Trophoblast cell (in vitro differentiated cells and primary cell): ENCODE data around the gene PEF1.

ENCODE experiments used
- DNase-seq, 2 donors: peaks; one replicate each; pipeline ENCODE4 v3.0.0-alpha.2; 2016
- H2AFZ ChIP-seq: 2 replicates; pipeline ENCODE4 v1.6.1; 2013; ENCODE audit warnings: low read length, moderate library complexity, mild to moderate bottlenecking; ENCODE audit not compliant: insufficient read depth, poor library complexity
- H2AK5ac ChIP-seq: 2 replicates; pipeline ENCODE4 v1.6.1; 2013; ENCODE audit warnings: mild to moderate bottlenecking, low read length
- H2BK120ac ChIP-seq: 2 replicates; pipeline ENCODE4 v1.6.1; 2013; ENCODE audit warnings: low read length, mild to moderate bottlenecking, moderate library complexity; ENCODE audit not compliant: insufficient read depth, poor library complexity
- H2BK12ac ChIP-seq: 2 replicates; pipeline ENCODE4 v1.6.1; 2013; ENCODE audit warnings: mild to moderate bottlenecking, low read length, moderate library complexity
- H2BK5ac ChIP-seq: 2 replicates; pipeline ENCODE4 v1.6.1; 2013; ENCODE audit warnings: low read length, low read depth, moderate library complexity, mild to moderate bottlenecking; ENCODE audit not compliant: poor library complexity
- H3K14ac ChIP-seq: 2 replicates; pipeline ENCODE4 v1.6.1; 2013; ENCODE audit warnings: mild to moderate bottlenecking, low read length
- H3K18ac ChIP-seq: 2 replicates; pipeline ENCODE4 v1.6.1; 2013; ENCODE audit warnings: mild to moderate bottlenecking, low read length
- H3K23ac ChIP-seq: 2 replicates; pipeline ENCODE4 v1.6.1; 2013; ENCODE audit warnings: low read length
- H3K27ac ChIP-seq: 2 replicates; pipeline ENCODE4 v1.5.1; 2013; ENCODE audit warnings: low read depth, mild to moderate bottlenecking, inconsistent platforms, low read length, moderate library complexity
- H3K27me3 ChIP-seq: 2 replicates; pipeline ENCODE4 v1.6.1; 2013; ENCODE audit warnings: inconsistent platforms, mild to moderate bottlenecking, low read length, moderate library complexity; ENCODE audit not compliant: insufficient read depth
- H3K36me3 ChIP-seq, 2 experiments: 1 replicate in 1 of 2; 2 replicates in 1 of 2; pipeline ENCODE4 v1.6.1; 2013; ENCODE audit warnings: low read length in 2 of 2, mild to moderate bottlenecking in 2 of 2, moderate library complexity in 1 of 2; ENCODE audit not compliant: insufficient read depth in 2 of 2, control insufficient read depth in 1 of 2
- H3K4ac ChIP-seq: 2 replicates; pipeline ENCODE4 v1.6.1; 2013; ENCODE audit warnings: low read depth, mild to moderate bottlenecking, low read length, moderate library complexity
- H3K4me1 ChIP-seq, 2 experiments: 1 replicate in 1 of 2; 2 replicates in 1 of 2; pipeline ENCODE4 v1.6.1; 2013; ENCODE audit warnings: low read length in 2 of 2, mild to moderate bottlenecking in 2 of 2, moderate library complexity in 1 of 2; ENCODE audit not compliant: insufficient read depth in 2 of 2, control insufficient read depth in 1 of 2
- H3K4me2 ChIP-seq: 2 replicates; pipeline ENCODE4 v1.6.1; 2013; ENCODE audit warnings: inconsistent platforms, mild to moderate bottlenecking, low read length, moderate library complexity
- H3K4me3 ChIP-seq: 2 replicates; pipeline ENCODE4 v1.5.1; 2013; ENCODE audit warnings: mild to moderate bottlenecking, low read depth, low read length, inconsistent platforms
- H3K79me1 ChIP-seq: one replicate; pipeline ENCODE4 v1.6.1; 2013; ENCODE audit warnings: low read length
- H3K79me2 ChIP-seq: 2 replicates; pipeline ENCODE4 v1.6.1; 2013; ENCODE audit warnings: low read length, mild to moderate bottlenecking; ENCODE audit not compliant: control insufficient read depth, insufficient read depth, poor library complexity
- H3K9ac ChIP-seq: 2 replicates; pipeline ENCODE4 v1.6.1; 2013; ENCODE audit warnings: mild to moderate bottlenecking, low read length
- H3K9me3 ChIP-seq: 2 replicates; pipeline ENCODE4 v1.6.1; 2013; ENCODE audit warnings: low read depth, mild to moderate bottlenecking, control low read depth, inconsistent platforms, low read length; ENCODE audit not compliant: insufficient read depth
- H4K12ac ChIP-seq: 2 replicates; pipeline ENCODE4 v1.6.1; 2013; ENCODE audit warnings: low read depth, mild to moderate bottlenecking, low read length, moderate library complexity
- H4K8ac ChIP-seq: 2 replicates; pipeline ENCODE4 v1.6.1; 2013; ENCODE audit warnings: low read depth, mild to moderate bottlenecking, low read length, moderate library complexity
- H4K91ac ChIP-seq: one replicate; pipeline ENCODE4 v1.6.1; 2013; ENCODE audit warnings: low read depth, mild to moderate bottlenecking, low read length, moderate library complexity
- WGBS: extraction: QIAGEN DNeasy Blood & Tissue Kit; methylation state at CpG from one replicate; pipeline ENCODE4 v1.1.7; 2013; ENCODE audit warnings: missing lambda C conversion rate; ENCODE audit not compliant: insufficient read length, insufficient coverage; ENCODE audit errors: extremely low coverage; 5-methylcytosine and 5-hydroxymethylcytosine counted together

PEF1 gene

DNA sequence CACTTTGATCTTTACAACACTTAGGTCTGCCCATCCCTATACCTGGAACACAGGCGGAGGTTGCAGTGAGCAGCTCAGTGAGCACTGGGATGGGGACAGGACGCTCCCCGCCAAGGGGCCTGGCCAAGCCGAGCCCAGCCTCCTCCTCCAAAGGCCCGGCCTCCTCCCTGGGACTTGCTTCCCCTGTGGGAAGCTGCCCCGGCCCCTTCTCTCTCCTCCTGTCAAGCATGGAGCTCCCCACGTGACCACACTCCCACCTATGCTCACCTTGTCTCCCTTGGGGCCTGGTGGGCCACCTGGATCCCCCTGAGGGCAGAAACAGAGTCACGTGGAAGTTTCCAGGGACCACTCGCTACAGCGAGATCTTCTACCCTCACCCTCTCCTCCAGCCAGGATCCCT lies 46.2 kb upstream of the PEF1 start:
- no peak for DNase-seq
- Histone ChIP-seq H3K14ac (peak overlapping the region; percentile 15), H3K4me2 (no peak overlapping the region), H2AK5ac (peak overlapping the region; percentile 1), H3K9me3 (no peaks in the 10 kb centered on the region), H3K27ac (peak overlapping the region; percentile 2), H3K36me3 (peaks cover 46 to 47% of the 10 kb centered on the region in 2 experiments), H3K9ac (no peak overlapping the region), H3K4me1 (peaks cover 42 to 43% of the 10 kb centered on the region in 2 experiments), H2AFZ (no peak overlapping the region), H2BK120ac (peak overlapping the region; percentile 92), H2BK5ac (peak overlapping the region; percentile 69), H3K79me2 (peaks cover 8% of the 10 kb centered on the region), H3K18ac (peak overlapping the region; percentile 77), H3K4ac (no peak overlapping the region), H3K79me1 (peaks cover 40% of the 10 kb centered on the region), H3K4me3 (no peak overlapping the region), H4K8ac (peak overlapping the region; percentile 7), H2BK12ac (peak overlapping the region; percentile 96), H3K23ac (no peak overlapping the region), H3K27me3 (no peaks in the 10 kb centered on the region), H4K12ac (no peak overlapping the region), H4K91ac (peak overlapping the region; percentile 89)
- no CpG with 5 or more reads among the region's 10 CpGs for WGBS

DNA sequence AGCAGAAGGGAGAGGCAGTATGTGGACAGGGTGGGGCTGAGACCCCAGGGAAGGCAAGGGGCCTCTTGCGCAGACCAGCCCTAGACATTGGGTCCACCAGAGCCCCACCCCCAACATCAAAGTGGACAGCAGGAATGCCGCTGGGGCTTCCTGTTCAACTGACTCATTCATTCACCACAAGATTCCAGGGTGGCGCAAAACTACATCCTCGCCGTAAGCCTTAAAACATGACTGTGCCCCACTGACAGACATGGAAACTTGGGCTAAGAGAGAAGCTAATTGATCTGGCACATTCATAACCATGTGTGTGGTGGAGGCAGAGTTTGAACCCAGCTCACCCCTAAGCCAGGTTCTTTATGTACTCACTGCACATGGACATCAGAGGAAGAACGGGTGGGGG lies 45.2 kb upstream of the PEF1 start:
- Histone ChIP-seq H4K91ac (peak overlapping the region; percentile 89), H3K9me3 (no peaks in the 10 kb centered on the region), H4K8ac (peak overlapping the region; percentile 78), H3K14ac (peak overlapping the region; percentile 79), H2BK5ac (peak overlapping the region; percentile 69), H3K4ac (peak overlapping the region; percentile 84), H3K23ac (no peak overlapping the region), H3K18ac (peak overlapping the region; percentile 77), H3K27me3 (no peaks in the 10 kb centered on the region), H3K79me1 (peaks cover 46% of the 10 kb centered on the region), H3K4me2 (peak overlapping the region; percentile 12), H4K12ac (peak overlapping the region; percentile 18), H2AFZ (no peak overlapping the region), H3K36me3 (peaks cover 37 to 42% of the 10 kb centered on the region in 2 experiments), H2BK120ac (peak overlapping the region; percentile 92), H3K9ac (no peak overlapping the region), H3K4me1 (peaks cover 50 to 52% of the 10 kb centered on the region in 2 experiments), H3K27ac (peak overlapping the region; percentile 55), H3K79me2 (peaks cover 8% of the 10 kb centered on the region), H2BK12ac (peak overlapping the region; percentile 96), H3K4me3 (no peak overlapping the region), H2AK5ac (peak overlapping the region; percentile 83)
- peak in 1 of 2 donors; percentile 41 for DNase-seq
- no CpG with 5 or more reads among the region's 6 CpGs for WGBS

DNA sequence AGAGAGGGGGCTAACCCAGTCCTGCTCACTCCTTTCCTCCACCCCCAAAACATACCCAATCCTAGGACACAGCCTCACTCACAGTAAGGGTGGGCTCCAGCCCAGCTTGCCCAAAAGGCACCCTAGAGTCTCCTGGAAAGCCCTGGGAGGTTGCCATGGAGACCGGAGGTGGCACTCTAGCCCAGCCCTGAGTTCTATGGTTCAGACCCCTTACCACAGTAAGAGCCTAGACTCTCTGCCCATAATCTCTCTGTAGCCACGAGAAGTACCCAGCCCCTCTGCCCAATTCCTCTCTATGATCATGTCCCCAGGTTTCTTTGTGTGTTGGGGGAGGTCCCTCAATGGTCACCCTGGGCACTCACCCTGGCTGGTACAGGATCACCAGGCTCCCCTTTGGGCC lies 44.7 kb upstream of the PEF1 start:
- H3K79me2 ChIP-seq: peaks cover 8% of the 10 kb centered on the region
- peak overlapping the region; percentile 55 for H3K27ac ChIP-seq
- H3K14ac ChIP-seq: peak overlapping the region; percentile 65
- H3K4ac ChIP-seq: peak overlapping the region; percentile 15
- H4K8ac ChIP-seq: peak overlapping the region; percentile 71
- DNase-seq: no peak
- no peaks in the 10 kb centered on the region for H3K9me3 ChIP-seq
- peaks cover 50 to 52% of the 10 kb centered on the region in 2 experiments for H3K4me1 ChIP-seq
- H3K4me2 ChIP-seq: peak overlapping the region; percentile 12
- H2BK5ac ChIP-seq: peak overlapping the region; percentile 51
- peak overlapping the region; percentile 87 for H4K91ac ChIP-seq
- H3K36me3 ChIP-seq: peaks cover 36 to 42% of the 10 kb centered on the region in 2 experiments
- peak overlapping the region; percentile 79 for H2BK120ac ChIP-seq
- peak overlapping the region; percentile 10 for H4K12ac ChIP-seq
- H3K18ac ChIP-seq: peak overlapping the region; percentile 67
- H2AK5ac ChIP-seq: peak overlapping the region; percentile 69
- no peak overlapping the region for H3K9ac ChIP-seq
- H3K79me1 ChIP-seq: peaks cover 50% of the 10 kb centered on the region
- no CpG with 5 or more reads among the region's 2 CpGs for WGBS
- no peak overlapping the region for H3K23ac ChIP-seq
- no peaks in the 10 kb centered on the region for H3K27me3 ChIP-seq
- H2AFZ ChIP-seq: peak overlapping the region; percentile 8
- H2BK12ac ChIP-seq: peak overlapping the region; percentile 78
- no peak overlapping the region for H3K4me3 ChIP-seq

DNA sequence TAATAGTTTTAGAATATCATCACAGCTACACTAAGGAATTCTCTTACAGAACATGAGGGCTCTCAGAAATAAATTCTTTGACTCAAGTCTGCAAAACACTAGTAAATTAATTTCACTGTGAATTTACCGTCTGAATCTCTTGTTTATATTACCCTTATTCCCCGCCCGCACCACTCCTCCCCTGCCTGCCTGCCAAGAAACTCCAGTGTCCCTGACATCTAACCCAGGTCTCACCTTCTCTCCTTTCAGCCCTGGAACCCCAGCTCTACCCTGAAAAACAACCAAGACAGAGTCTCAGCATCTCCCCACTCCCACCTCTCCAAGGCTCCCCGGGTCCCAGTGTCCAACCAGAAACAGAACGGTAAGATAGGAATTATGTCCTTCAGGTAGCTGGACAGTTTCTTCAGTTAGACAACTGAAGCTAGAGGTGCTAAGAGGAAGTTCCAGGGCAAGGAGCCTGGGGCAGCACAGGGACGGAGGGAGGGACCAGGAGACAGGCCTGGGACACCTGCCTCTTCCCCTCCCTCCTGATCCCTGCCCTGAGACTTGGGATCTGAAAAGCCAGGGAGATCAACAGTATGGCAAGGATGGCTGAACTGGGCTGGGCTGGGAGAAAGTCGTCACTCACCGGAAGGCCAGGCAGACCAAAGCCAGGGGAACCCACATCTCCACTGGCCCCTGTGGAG lies 43.7 kb upstream of the PEF1 start:
- peak overlapping the region; percentile 43 for H3K18ac ChIP-seq
- H3K4me2 ChIP-seq: no peak overlapping the region
- H3K4me3 ChIP-seq: no peak overlapping the region
- no peak overlapping the region for H2AFZ ChIP-seq
- H2BK120ac ChIP-seq: peak overlapping the region; percentile 79
- H3K23ac ChIP-seq: no peak overlapping the region
- peaks cover 53% of the 10 kb centered on the region for H3K79me1 ChIP-seq
- peak overlapping the region; percentile 87 for H4K91ac ChIP-seq
- peaks cover 36 to 42% of the 10 kb centered on the region in 2 experiments for H3K36me3 ChIP-seq
- no peak overlapping the region for H3K27ac ChIP-seq
- WGBS: no CpG with 5 or more reads among the region's 8 CpGs
- no peaks in the 10 kb centered on the region for H3K9me3 ChIP-seq
- H3K4me1 ChIP-seq: peaks cover 50 to 52% of the 10 kb centered on the region in 2 experiments
- H3K4ac ChIP-seq: no peak overlapping the region
- H2BK5ac ChIP-seq: peak overlapping the region; percentile 0
- H2BK12ac ChIP-seq: peak overlapping the region; percentile 78
- H4K12ac ChIP-seq: no peak overlapping the region
- H2AK5ac ChIP-seq: peak overlapping the region; percentile 69
- H3K79me2 ChIP-seq: peaks cover 8% of the 10 kb centered on the region
- H3K27me3 ChIP-seq: no peaks in the 10 kb centered on the region
- H3K14ac ChIP-seq: peak overlapping the region; percentile 6
- no peak for DNase-seq
- no peak overlapping the region for H4K8ac ChIP-seq
- no peak overlapping the region for H3K9ac ChIP-seq
